Pancreas (tissue), 10 donors: ENCODE measurements around the gene TTYH2. TPM values are rescaled to one million over a fixed set of nuclear protein-coding genes. Genes with fewer than 3 reads are reported as not detected.

Experiments used
- ATAC-seq, 4 donors: fragments of 200-7000 bp; cut with Tn5 transposase; one replicate each; pipeline versions ENCODE4 v1.8.0 to v1.9.1; 2020; ENCODE audit warnings: mild to moderate bottlenecking in 4 of 4, moderate library complexity in 4 of 4
- DNase-seq, 6 donors: peaks; one replicate each; pipeline ENCODE4 v3.0.0-alpha.2; 2020
- FAIRE-seq: peaks from 2 replicates; lab custom pipeline; 2012; peaks lifted over from hg19 to GRCh38; lab: Jason Lieb, UNC
- H3K27ac ChIP-seq, 4 donors: fragments of 200-600 bp; sonication (generic); 1 replicate in 3 of 4; 2 replicates in 1 of 4; pipeline versions ENCODE4 v1.5.0 to v1.8.0; 2020
- H3K27me3 ChIP-seq, 4 donors: fragments of 200-600 bp; one replicate each; pipeline ENCODE4 v1.8.0; 2021
- H3K36me3 ChIP-seq, 3 donors: fragments of 200-600 bp; sonication (generic) in 1 of 3; one replicate each; pipeline versions ENCODE4 v1.5.0 to v1.8.0; 2020 to 2021
- H3K4me1 ChIP-seq, 3 donors: fragments of 200-600 bp; one replicate each; pipeline ENCODE4 v1.8.0; 2021
- H3K4me3 ChIP-seq, 4 donors: fragments of 200-600 bp; sonication (generic) in 2 of 4; one replicate each; pipeline versions ENCODE4 v1.5.0 to v1.8.0; 2020 to 2021
- H3K9me3 ChIP-seq, 4 donors: fragments of 200-600 bp; one replicate each; pipeline ENCODE4 v1.8.0; 2021
- CTCF ChIP-seq, 4 donors: fragments of 200-600 bp; sonication (generic) in 3 of 4; IDR thresholded peaks; one replicate each; pipeline versions ENCODE4 v1.5.0 to v1.8.0; 2021; ENCODE audit warnings: antibody characterized with exemption in 4 of 4
- WGBS, 2 donors: extraction: QIAGEN DNeasy Blood & Tissue Kit; methylation state at CpG; one replicate each; pipeline ENCODE4 v1.1.7; 2013; 5-methylcytosine and 5-hydroxymethylcytosine counted together
- intact Hi-C, 3 donors: fragments of 100-400 bp; cut with DNase I; formaldehyde crosslinking; loops; one replicate each; pipeline versions ENCODE4 v1.11.1 to v1.14.2; 2022
- polyA plus RNA-seq, 2 donors: library from polyadenylated mRNA; stranded (reverse); fragments of 200-250 nt; gene quantifications; one replicate each; pipeline ENCODE4 v1.2.3, GENCODE V29; 2013
- total RNA-seq, 6 donors: library from RNA; stranded (reverse); fragmentation: NEBNext Ultra II Directional in 4 of 6; extraction: Animal tissue kit (Norgen Biotek cat#: 25700) in 4 of 6; gene quantifications; one replicate each; pipeline versions ENCODE4 v1.2.1 to v1.2.4, GENCODE V29; 2021 to 2023
- donor health status: healthy with polysubstance abuse.
- donor health status: DM: no; HTN: no; CAD: no; lungs with moderate emphysema.
- donor health status: DM: no; HTN: no; CAD: no.
- donor health status: control.
- donor health status: control.
- donor health status: Bipolar disorder and iron deficiency.
- donor health status: DM: yes; HTN: yes; CAD: no.
- donor health status: DM: no; HTN: no; CAD: no.
- donor health status: DM: no; HTN: no; CAD: no.
- donor health status: DM: yes; HTN: yes; CAD: no.

Gene TTYH2
- total and polyA plus RNA-seq, 8 donors, result 3.0 to 13.8 (median 7.5) TPM

GRCh38 chr17:74218436-74218835 is 5.1 kb downstream of the TTYH2 start:
- Histone ChIP-seq H3K9me3 (no peaks in the 10 kb centered on the region), H3K4me1 (no peaks in the 10 kb centered on the region), H3K36me3 (no peaks in the 10 kb centered on the region), H3K27me3 (no peaks in the 10 kb centered on the region), H3K27ac (no peak overlapping the region), H3K4me3 (no peak overlapping the region)
- no peak for FAIRE-seq
- peak in 1 of 6 donors; percentile 42 for DNase-seq
- intact Hi-C loops, result loop anchor here in 1 of 3 donors (10.0 kb wide), 1 partner anchor 76 kb away; no protein-coding TSS in a partner anchor
- no peak for ATAC-seq
- TF ChIP-seq CTCF (IDR thresholded peaks at IDR 0.05), result no peak
- 81 to 94% methylated on average over 8 of the region's 8 CpGs for WGBS, 2 donors

- no peak overlapping the region for H3K27ac ChIP-seq
- H3K4me1 ChIP-seq, result no peaks in the 10 kb centered on the region
- H3K9me3 ChIP-seq, result no peaks in the 10 kb centered on the region
- no peaks in the 10 kb centered on the region for H3K27me3 ChIP-seq
- no peak for DNase-seq
- ATAC-seq, result no peak
- 78 to 88% methylated on average over 3 of the region's 3 CpGs for WGBS, 2 donors
- no peak for FAIRE-seq
- intact Hi-C loops, result loop anchor here in 1 of 3 donors (10.0 kb wide), 1 partner anchor 75 kb away; no protein-coding TSS in a partner anchor
- TF ChIP-seq CTCF (IDR thresholded peaks at IDR 0.05), result no peak
- H3K36me3 ChIP-seq, result no peaks in the 10 kb centered on the region
- H3K4me3 ChIP-seq, result no peak overlapping the region
Measured at GRCh38 chr17:74219576-74220133, 6.3 kb downstream of the TTYH2 start.

- H3K9me3 ChIP-seq, result no peaks in the 10 kb centered on the region
- no peaks in the 10 kb centered on the region for H3K4me1 ChIP-seq
- no peaks in the 10 kb centered on the region for H3K27me3 ChIP-seq
- H3K4me3 ChIP-seq, result no peak overlapping the region
- no peak for TF ChIP-seq CTCF (IDR thresholded peaks at IDR 0.05)
- H3K36me3 ChIP-seq, result no peaks in the 10 kb centered on the region
- no peak for DNase-seq
- WGBS, 2 donors, result 87 to 94% methylated on average over 2 of the region's 2 CpGs
- ATAC-seq, result no peak
- H3K27ac ChIP-seq, result no peak overlapping the region
- no peak for FAIRE-seq
- intact Hi-C loops, result no loop called here
Measured at GRCh38 chr17:74220219-74220618, 6.8 kb downstream of the TTYH2 start.

DNA sequence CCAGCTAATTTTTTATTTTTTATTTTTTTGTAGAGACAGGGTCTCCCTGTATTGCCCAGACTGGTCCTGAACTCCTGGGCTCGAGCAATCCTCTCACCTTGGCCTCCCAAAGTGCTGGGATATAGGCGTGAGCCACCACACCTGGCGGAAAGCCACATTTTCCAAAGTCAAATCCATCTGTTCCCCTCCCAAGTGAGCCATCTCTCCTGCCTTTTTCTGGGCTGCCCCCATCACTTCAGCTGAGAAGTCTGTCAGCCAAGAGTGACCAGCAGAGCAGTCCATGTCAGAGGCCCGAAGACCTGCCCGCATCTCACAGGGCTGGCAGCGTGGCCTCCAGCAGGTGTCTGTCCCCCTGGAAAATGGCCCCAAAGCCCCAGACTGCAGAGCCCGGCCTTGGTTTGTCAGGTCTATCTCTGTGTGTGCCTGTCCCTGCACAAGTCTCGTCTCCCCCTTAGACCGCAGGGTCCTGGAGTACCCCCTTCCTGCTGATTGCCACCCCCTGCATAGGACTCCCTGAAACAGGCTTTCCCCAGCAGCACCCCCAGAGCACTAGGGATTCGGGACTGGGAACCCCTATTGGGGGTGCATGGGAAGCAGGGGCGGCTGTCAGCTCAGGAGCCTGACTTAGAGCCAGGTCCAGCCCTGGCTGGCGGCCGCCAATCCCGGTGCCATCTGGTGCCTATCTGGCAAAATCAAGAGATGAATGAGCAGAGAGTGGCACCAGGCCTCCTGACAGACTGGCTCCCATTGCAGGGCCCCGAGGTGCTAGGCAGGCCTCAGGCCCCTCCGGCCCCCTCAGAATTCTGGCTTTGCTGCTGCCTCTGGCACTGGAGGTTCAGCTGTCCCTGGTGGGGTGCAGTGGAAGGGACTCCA is 7.8 kb downstream of the TTYH2 start:
- DNase-seq (peak in 1 of 6 donors; percentile 46), FAIRE-seq (no peak), ATAC-seq (no peak)
- WGBS, 2 donors, result 90% methylated on average over 16 of the region's 16 CpGs
- Histone ChIP-seq H3K4me1 (no peaks in the 10 kb centered on the region), H3K9me3 (no peaks in the 10 kb centered on the region), H3K4me3 (no peak overlapping the region), H3K27ac (no peak overlapping the region), H3K27me3 (no peaks in the 10 kb centered on the region), H3K36me3 (no peaks in the 10 kb centered on the region)
- no peak for TF ChIP-seq CTCF (IDR thresholded peaks at IDR 0.05)
- intact Hi-C loops, result no loop called here
